22Rv1 (cell line): ENCODE data around the gene ABI3BP.

ENCODE experiments used
- CTCF ChIP-seq: fragments of 450-650 bp; IDR thresholded peaks from 2 replicates; pipeline ENCODE4 v1.5.1; 2017; ENCODE audit warnings: mild to moderate bottlenecking
- ZFX ChIP-seq: fragments of 450-650 bp; IDR thresholded peaks from 2 replicates; pipeline ENCODE4 v1.6.1; 2017; ENCODE audit warnings: antibody characterized with exemption, borderline replicate concordance

GRCh38 chr3:101026881-101027280 is 33.7 kb upstream of the ABI3BP start:
- no peak for TF ChIP-seq CTCF
- no peak for TF ChIP-seq ZFX
